Mammary epithelial cell (primary cell): Measurements from ENCODE around the gene AKAP8.
"Not testable (repeated sequence)": the region's sequence is repeated elsewhere in the genome, so short reads cannot be mapped to it uniquely, and the experiment has no call there.

ENCODE experiments used
- EZH2 ChIP-seq: IDR thresholded peaks from 2 replicates; pipeline ENCODE4 v1.6.1; 2012; ENCODE audit warnings: low read length, inconsistent platforms, borderline replicate concordance
- TF ChIP-seq, protein P1 (sequence below), 2 donors: IDR thresholded peaks in 1 of 2; conservative IDR thresholded peaks in 1 of 2; 2 replicates each; pipeline ENCODE4 v1.5.1; 2011 to 2012; ENCODE audit warnings: inconsistent platforms in 2 of 2, low read length in 2 of 2, mild to moderate bottlenecking in 2 of 2, control low read depth in 1 of 2, low read depth in 1 of 2; ENCODE audit not compliant: insufficient read depth in 1 of 2; ENCODE audit errors: extremely low read depth in 1 of 2

DNA sequence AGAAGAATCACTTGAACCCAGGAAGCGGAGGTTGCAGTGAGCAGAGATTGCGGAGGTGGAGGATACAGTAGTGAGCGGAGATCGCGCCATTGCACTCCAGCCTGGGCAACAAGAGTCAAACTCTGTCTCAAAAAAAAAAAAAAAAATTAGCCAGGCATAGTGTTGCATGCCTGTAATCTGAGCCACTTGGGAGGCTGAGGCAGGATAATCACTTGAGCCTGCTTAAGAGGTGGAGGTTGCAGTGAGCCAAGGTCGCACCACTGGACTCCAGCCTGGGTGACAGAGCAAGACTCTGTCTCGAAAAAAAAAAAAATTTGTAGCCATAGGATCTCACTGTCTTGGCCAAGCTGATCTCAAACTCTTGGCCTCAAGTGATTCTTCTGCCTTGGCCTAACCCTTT, 43.6 kb downstream of the AKAP8 start:
- TF ChIP-seq EZH2 = not testable (repeated sequence)
- TF ChIP-seq, protein P1, sequence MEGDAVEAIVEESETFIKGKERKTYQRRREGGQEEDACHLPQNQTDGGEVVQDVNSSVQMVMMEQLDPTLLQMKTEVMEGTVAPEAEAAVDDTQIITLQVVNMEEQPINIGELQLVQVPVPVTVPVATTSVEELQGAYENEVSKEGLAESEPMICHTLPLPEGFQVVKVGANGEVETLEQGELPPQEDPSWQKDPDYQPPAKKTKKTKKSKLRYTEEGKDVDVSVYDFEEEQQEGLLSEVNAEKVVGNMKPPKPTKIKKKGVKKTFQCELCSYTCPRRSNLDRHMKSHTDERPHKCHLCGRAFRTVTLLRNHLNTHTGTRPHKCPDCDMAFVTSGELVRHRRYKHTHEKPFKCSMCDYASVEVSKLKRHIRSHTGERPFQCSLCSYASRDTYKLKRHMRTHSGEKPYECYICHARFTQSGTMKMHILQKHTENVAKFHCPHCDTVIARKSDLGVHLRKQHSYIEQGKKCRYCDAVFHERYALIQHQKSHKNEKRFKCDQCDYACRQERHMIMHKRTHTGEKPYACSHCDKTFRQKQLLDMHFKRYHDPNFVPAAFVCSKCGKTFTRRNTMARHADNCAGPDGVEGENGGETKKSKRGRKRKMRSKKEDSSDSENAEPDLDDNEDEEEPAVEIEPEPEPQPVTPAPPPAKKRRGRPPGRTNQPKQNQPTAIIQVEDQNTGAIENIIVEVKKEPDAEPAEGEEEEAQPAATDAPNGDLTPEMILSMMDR (conservative IDR thresholded peaks at IDR 0.05 in 1 of 2, IDR thresholded peaks at IDR 0.05 in 1 of 2; ENCODE audit: extremely low read depth in 1 of 2, insufficient read depth in 1 of 2, low read depth in 1 of 2, low read length in 2 of 2) = not testable (repeated sequence)
